HG03103 (cell line): ENCODE measurements around the gene CNTNAP2.
A peak's percentile ranks its signal among the peaks of the same experiment; 100 is the strongest.

Experiments
- ATAC-seq: cut with Tn5 transposase; IDR thresholded peaks from one replicate; pipeline ENCODE4 v1.9.1; 2021; ENCODE audit warnings: low read depth; ENCODE audit not compliant: unreplicated experiment

Gene CNTNAP2

GRCh38 chr7:146116521-146117222 lies at the start of gene CNTNAP2:
Gene CNTNAP2 (plus strand): TSS chr7:146116801. CDS start chr7:146116877, 76 bp downstream.
- no peak for ATAC-seq

- ATAC-seq = no peak
Measured at GRCh38 chr7:146067880-146068279, 48.7 kb upstream of the CNTNAP2 start.

- ATAC-seq = no peak
Measured at GRCh38 chr7:146074195-146074765, 42.3 kb upstream of the CNTNAP2 start.

GRCh38 chr7:146076344-146076743 lies 40.3 kb upstream of the CNTNAP2 start:
- ATAC-seq = no peak

- no peak for ATAC-seq
Measured at GRCh38 chr7:146084086-146084485, 32.5 kb upstream of the CNTNAP2 start.

- peak; percentile 91 for ATAC-seq
Measured at GRCh38 chr7:146090023-146090645, 26.5 kb upstream of the CNTNAP2 start.

- ATAC-seq = no peak
Measured at GRCh38 chr7:146094356-146094755, 22.2 kb upstream of the CNTNAP2 start.

- no peak for ATAC-seq
Measured at GRCh38 chr7:146096994-146097393, 19.6 kb upstream of the CNTNAP2 start.

GRCh38 chr7:146106319-146106718 lies 10.3 kb upstream of the CNTNAP2 start:
- no peak for ATAC-seq

GRCh38 chr7:146112755-146113154 lies 3.8 kb upstream of the CNTNAP2 start:
- no peak for ATAC-seq

GRCh38 chr7:146115548-146115850 lies 1.1 kb upstream of the CNTNAP2 start:
- no peak for ATAC-seq

GRCh38 chr7:146115851-146116520 lies 615 bp upstream of the CNTNAP2 start:
- no peak for ATAC-seq

GRCh38 chr7:146117576-146117975 lies 975 bp downstream of the CNTNAP2 start:
- no peak for ATAC-seq

- ATAC-seq = no peak
Measured at GRCh38 chr7:146119002-146119401, 2.4 kb downstream of the CNTNAP2 start.

GRCh38 chr7:146123715-146124114 lies 7.1 kb downstream of the CNTNAP2 start:
- no peak for ATAC-seq

GRCh38 chr7:146126767-146127509 lies 10.3 kb downstream of the CNTNAP2 start:
- ATAC-seq = no peak

GRCh38 chr7:146129296-146129695 lies 12.7 kb downstream of the CNTNAP2 start:
- no peak for ATAC-seq

GRCh38 chr7:146129997-146130396 lies 13.4 kb downstream of the CNTNAP2 start:
- no peak for ATAC-seq

GRCh38 chr7:146131701-146132100 lies 15.1 kb downstream of the CNTNAP2 start:
- ATAC-seq = no peak

- no peak for ATAC-seq
Measured at GRCh38 chr7:146136357-146136875, 19.8 kb downstream of the CNTNAP2 start.

- no peak for ATAC-seq
Measured at GRCh38 chr7:146138926-146139325, 22.3 kb downstream of the CNTNAP2 start.
